Measurements from ENCODE around the gene LPAR6. TPM values are rescaled to one million over a fixed set of nuclear protein-coding genes. Genes with fewer than 3 reads are reported as not detected.

Gene LPAR6
- total RNA-seq, 2 donors from 2014 or later, result 17.3 to 66.5 TPM

- H3K4me1 ChIP-seq (replicated peaks), result peaks cover 3% of the 10 kb centered on the region
- no peak for DNase-seq (ENCODE audit: low spot score)
- no peaks in the 10 kb centered on the region for H3K36me3 ChIP-seq
- no peaks in the 10 kb centered on the region for H3K27me3 ChIP-seq (replicated peaks; ENCODE audit: insufficient read depth)
- no peak overlapping the region for H3K4me3 ChIP-seq
- intact Hi-C loops (cut with DNase I), result no loop called here
- WGBS, result 20% methylated on average over 3 of the region's 3 CpGs
- no peaks in the 10 kb centered on the region for H3K9me3 ChIP-seq
- H3K27ac ChIP-seq, result no peak overlapping the region
- TF ChIP-seq POLR2A (IDR thresholded peaks at IDR 0.05) (no peak), POLR2AphosphoS5 (IDR thresholded peaks at IDR 0.05) (no peak), CTCF (IDR thresholded peaks at IDR 0.05) (no peak)
Observed at GRCh38 chr13:48437371-48437770, 24.5 kb upstream of the LPAR6 start.

- Histone ChIP-seq H3K9me3 (no peaks in the 10 kb centered on the region), H3K36me3 (no peaks in the 10 kb centered on the region), H3K27ac (no peak overlapping the region), H3K4me3 (no peak overlapping the region), H3K4me1 (replicated peaks) (peaks cover 4% of the 10 kb centered on the region), H3K27me3 (replicated peaks; ENCODE audit: insufficient read depth) (no peaks in the 10 kb centered on the region)
- intact Hi-C loops (cut with DNase I), result no loop called here
- TF ChIP-seq CTCF (IDR thresholded peaks at IDR 0.05) (no peak), POLR2A (IDR thresholded peaks at IDR 0.05) (no peak), POLR2AphosphoS5 (IDR thresholded peaks at IDR 0.05) (no peak)
- 72% methylated on average over 2 of the region's 2 CpGs for WGBS
- no peak for DNase-seq (ENCODE audit: low spot score)
Observed at GRCh38 chr13:48436661-48437288, 23.9 kb upstream of the LPAR6 start.

- DNase-seq (ENCODE audit: low spot score), result no peak
- Histone ChIP-seq H3K27me3 (replicated peaks; ENCODE audit: insufficient read depth) (no peaks in the 10 kb centered on the region), H3K36me3 (no peaks in the 10 kb centered on the region), H3K4me1 (replicated peaks) (peaks cover 4% of the 10 kb centered on the region), H3K27ac (no peak overlapping the region), H3K4me3 (no peak overlapping the region), H3K9me3 (no peaks in the 10 kb centered on the region)
- intact Hi-C loops (cut with DNase I), result no loop called here
- WGBS, result 95% methylated on average over 3 of the region's 3 CpGs
- TF ChIP-seq POLR2A (IDR thresholded peaks at IDR 0.05) (no peak), POLR2AphosphoS5 (IDR thresholded peaks at IDR 0.05) (no peak), CTCF (IDR thresholded peaks at IDR 0.05) (no peak)
Observed at GRCh38 chr13:48434200-48434599, 21.3 kb upstream of the LPAR6 start.

- no peaks in the 10 kb centered on the region for H3K27me3 ChIP-seq (replicated peaks; ENCODE audit: insufficient read depth)
- DNase-seq (ENCODE audit: low spot score), result no peak
- 9% methylated on average over 2 of the region's 2 CpGs for WGBS
- peaks cover 4% of the 10 kb centered on the region for H3K4me1 ChIP-seq (replicated peaks)
- intact Hi-C loops (cut with DNase I), result loop anchor here (2.0 kb wide), 1 partner anchor 29 kb away; no protein-coding TSS in a partner anchor
- H3K36me3 ChIP-seq, result no peaks in the 10 kb centered on the region
- peak overlapping the region; percentile 22 to 62 for H3K27ac ChIP-seq
- TF ChIP-seq CTCF (IDR thresholded peaks at IDR 0.05) (no peak), POLR2A (IDR thresholded peaks at IDR 0.05) (no peak), POLR2AphosphoS5 (IDR thresholded peaks at IDR 0.05) (no peak)
- no peak overlapping the region for H3K4me3 ChIP-seq
- no peaks in the 10 kb centered on the region for H3K9me3 ChIP-seq
Observed at GRCh38 chr13:48431987-48432615, 19.2 kb upstream of the LPAR6 start.

- H3K9me3 ChIP-seq, result no peaks in the 10 kb centered on the region
- no peaks in the 10 kb centered on the region for H3K36me3 ChIP-seq
- DNase-seq (ENCODE audit: low spot score), result no peak
- peaks cover 4% of the 10 kb centered on the region for H3K4me1 ChIP-seq (replicated peaks)
- no peaks in the 10 kb centered on the region for H3K27me3 ChIP-seq (replicated peaks; ENCODE audit: insufficient read depth)
- intact Hi-C loops (cut with DNase I), result no loop called here
- no peak overlapping the region for H3K4me3 ChIP-seq
- TF ChIP-seq POLR2A (IDR thresholded peaks at IDR 0.05) (no peak), CTCF (IDR thresholded peaks at IDR 0.05) (no peak), POLR2AphosphoS5 (IDR thresholded peaks at IDR 0.05) (no peak)
- 33% methylated on average over 5 of the region's 5 CpGs for WGBS
- peak overlapping the region; percentile 22 to 62 for H3K27ac ChIP-seq
Observed at GRCh38 chr13:48431431-48431830, 18.5 kb upstream of the LPAR6 start.

All from prostate gland (tissue), 2 donors.